ENCODE data around the gene SLC2A6. TPM values are rescaled to one million over a fixed set of nuclear protein-coding genes. Genes with fewer than 3 reads are reported as not detected.

Gene SLC2A6
- polyA plus RNA-seq, 1 donor (not counting 4 experiments of a cell fraction or from before 2014, with no cell fraction given) = 15.9 TPM

- Histone ChIP-seq H3K27me3 (ENCODE audit: control insufficient read depth, extremely low read depth, insufficient read depth, low read length) (peaks cover 8% of the 10 kb centered on the region), H3K4me3 (ENCODE audit: control insufficient read depth in 2 of 3, extremely low read depth in 1 of 3, insufficient read depth in 2 of 3, low read depth in 1 of 3, low read length in 3 of 3) (no peak overlapping the region), H3K9me1 (ENCODE audit: control insufficient read depth, extremely low read depth, insufficient read depth, low read length) (no peaks in the 10 kb centered on the region), H3K9ac (ENCODE audit: control insufficient read depth, extremely low read depth, insufficient read depth, low read length) (no peak overlapping the region), H3K9me3 (ENCODE audit: control insufficient read depth, low read depth, low read length) (no peaks in the 10 kb centered on the region), H4K20me1 (ENCODE audit: control insufficient read depth, extremely low read depth, insufficient read depth, low read length) (no peaks in the 10 kb centered on the region), H3K27ac (ENCODE audit: control insufficient read depth, insufficient read depth, low read length) (no peak overlapping the region), H3K4me2 (ENCODE audit: control insufficient read depth, extremely low read depth, insufficient read depth, low read depth, low read length) (no peak overlapping the region), H3K4me1 (ENCODE audit: control insufficient read depth, extremely low read depth, insufficient read depth, low read length) (peaks cover 12% of the 10 kb centered on the region), H3K79me2 (ENCODE audit: control insufficient read depth, insufficient read depth, low read length) (no peaks in the 10 kb centered on the region), H3K36me3 (ENCODE audit: control insufficient read depth in 2 of 2, extremely low read depth in 1 of 2, insufficient read depth in 2 of 2, low read length in 2 of 2) (no peaks in the 10 kb centered on the region), H2AFZ (ENCODE audit: control insufficient read depth, low read length) (no peak overlapping the region)
- TF ChIP-seq EZH2 (IDR thresholded peaks at IDR 0.05; ENCODE audit: low read length) (no peak), CTCF (optimal IDR thresholded peaks at IDR 0.05 in 1 of 3, IDR thresholded peaks at IDR 0.05 in 1 of 3, conservative IDR thresholded peaks at IDR 0.05 in 1 of 3; ENCODE audit: extremely low read depth in 1 of 3, insufficient read depth in 2 of 3, low read length in 3 of 3) (no peak)
- dilution Hi-C loops (cut with MboI; ENCODE audit: extremely low pct_ligation_motif_present, low sequenced_read_pairs) = no loop called here
- FAIRE-seq (no peak), DNase-seq (ENCODE audit: low read depth, low spot score) (no peak)
These were observed 27.2 kb upstream of the SLC2A6 start for GRCh38 chr9:133505901-133506652.

- Histone ChIP-seq H3K9ac (ENCODE audit: control insufficient read depth, extremely low read depth, insufficient read depth, low read length) (no peak overlapping the region), H3K36me3 (ENCODE audit: control insufficient read depth in 2 of 2, extremely low read depth in 1 of 2, insufficient read depth in 2 of 2, low read length in 2 of 2) (no peaks in the 10 kb centered on the region), H3K79me2 (ENCODE audit: control insufficient read depth, insufficient read depth, low read length) (no peaks in the 10 kb centered on the region), H3K4me2 (ENCODE audit: control insufficient read depth, extremely low read depth, insufficient read depth, low read depth, low read length) (no peak overlapping the region), H2AFZ (ENCODE audit: control insufficient read depth, low read length) (no peak overlapping the region), H3K27ac (ENCODE audit: control insufficient read depth, insufficient read depth, low read length) (no peak overlapping the region), H4K20me1 (ENCODE audit: control insufficient read depth, extremely low read depth, insufficient read depth, low read length) (no peaks in the 10 kb centered on the region), H3K9me1 (ENCODE audit: control insufficient read depth, extremely low read depth, insufficient read depth, low read length) (no peaks in the 10 kb centered on the region), H3K4me3 (ENCODE audit: control insufficient read depth in 2 of 3, extremely low read depth in 1 of 3, insufficient read depth in 2 of 3, low read depth in 1 of 3, low read length in 3 of 3) (no peak overlapping the region), H3K9me3 (ENCODE audit: control insufficient read depth, low read depth, low read length) (no peaks in the 10 kb centered on the region), H3K4me1 (ENCODE audit: control insufficient read depth, extremely low read depth, insufficient read depth, low read length) (peaks cover 12% of the 10 kb centered on the region), H3K27me3 (ENCODE audit: control insufficient read depth, extremely low read depth, insufficient read depth, low read length) (peaks cover 8% of the 10 kb centered on the region)
- DNase-seq (ENCODE audit: low read depth, low spot score) (no peak), FAIRE-seq (no peak)
- TF ChIP-seq EZH2 (IDR thresholded peaks at IDR 0.05; ENCODE audit: low read length) (no peak), CTCF (optimal IDR thresholded peaks at IDR 0.05 in 1 of 3, IDR thresholded peaks at IDR 0.05 in 1 of 3, conservative IDR thresholded peaks at IDR 0.05 in 1 of 3; ENCODE audit: extremely low read depth in 1 of 3, insufficient read depth in 2 of 3, low read length in 3 of 3) (no peak)
- dilution Hi-C loops (cut with MboI; ENCODE audit: extremely low pct_ligation_motif_present, low sequenced_read_pairs) = no loop called here
These were observed 26.4 kb upstream of the SLC2A6 start for GRCh38 chr9:133505186-133505830.

All from keratinocyte (primary cell).